ENCODE measurements around the gene LDLR. TPM values are rescaled to one million over a fixed set of nuclear protein-coding genes. Genes with fewer than 3 reads are reported as not detected.
"Not testable (repeated sequence)": the region's sequence is repeated elsewhere in the genome, so short reads cannot be mapped to it uniquely, and the experiment has no call there.

LDLR gene
- total RNA-seq, 2 experiments from 2014 or later, result 93.0 to 97.1 TPM

- DNase-seq, result no peak
- Mint-ChIP-seq H3K9me3 (no peaks in the 10 kb centered on the region), H3K4me3 (no peak overlapping the region), H3K27ac (no peak overlapping the region), H3K36me3 (ENCODE audit: low read depth) (peaks cover 2% of the 10 kb centered on the region), H3K4me1 (peaks cover 19% of the 10 kb centered on the region), H3K27me3 (peaks cover 1% of the 10 kb centered on the region)
- POLR2A ChIA-PET, result no interaction called here
- CTCF ChIA-PET, result interaction anchor here (0.7 to 2.0 kb wide), 9 partner anchors 9 to 1197 kb away, joined by 3 to 6 read pairs (median 3); no protein-coding TSS in a partner anchor
Observed at GRCh38 chr19:11138601-11139300, 49.5 kb downstream of the LDLR start.

- H3K27me3 Mint-ChIP-seq; H3K9me3 Mint-ChIP-seq; H3K4me3 Mint-ChIP-seq; DNase-seq; H3K27ac Mint-ChIP-seq; POLR2A ChIA-PET; H3K36me3 Mint-ChIP-seq (ENCODE audit: low read depth): not testable (repeated sequence)
- CTCF ChIA-PET, result interaction anchor here (0.6 to 0.7 kb wide), 2 partner anchors 90 to 1459 kb away, joined by 3 read pairs; no protein-coding TSS in a partner anchor
- H3K4me1 Mint-ChIP-seq, result peaks cover 20% of the 10 kb centered on the region
Observed at GRCh38 chr19:11140023-11140538, 50.8 kb downstream of the LDLR start.

GRCh38 chr19:11140896-11141295, 51.6 kb downstream of the LDLR start:
- Mint-ChIP-seq H3K36me3 (ENCODE audit: low read depth) (peaks cover 12% of the 10 kb centered on the region), H3K4me3 (no peak overlapping the region), H3K27me3 (peaks cover 1% of the 10 kb centered on the region), H3K4me1 (peaks cover 21% of the 10 kb centered on the region), H3K9me3 (no peaks in the 10 kb centered on the region), H3K27ac (no peak overlapping the region)
- ChIA-PET CTCF (no interaction called here), POLR2A (interaction anchor here (0.6 kb wide), 1 partner anchor 382 kb away, joined by 12 read pairs; no protein-coding TSS in a partner anchor)
- DNase-seq, result no peak

GRCh38 chr19:11141937-11142527, 52.8 kb downstream of the LDLR start:
- H3K4me3 Mint-ChIP-seq, result no peak overlapping the region
- H3K9me3 Mint-ChIP-seq, result no peaks in the 10 kb centered on the region
- DNase-seq, result no peak
- H3K27me3 Mint-ChIP-seq, result peaks cover 1% of the 10 kb centered on the region
- peaks cover 22% of the 10 kb centered on the region for H3K36me3 Mint-ChIP-seq (ENCODE audit: low read depth)
- H3K4me1 Mint-ChIP-seq, result peaks cover 20% of the 10 kb centered on the region
- H3K27ac Mint-ChIP-seq, result no peak overlapping the region
- POLR2A ChIA-PET, result no interaction called here
- CTCF ChIA-PET, result interaction anchor here (1.4 kb wide), 1 partner anchor 11 kb away, joined by 3 read pairs; no protein-coding TSS in a partner anchor

- CTCF ChIA-PET, result interaction anchor here (1.4 kb wide), 1 partner anchor 12 kb away, joined by 3 read pairs; no protein-coding TSS in a partner anchor
- no peak overlapping the region for H3K4me3 Mint-ChIP-seq
- H3K36me3 Mint-ChIP-seq (ENCODE audit: low read depth), result peaks cover 28% of the 10 kb centered on the region
- POLR2A ChIA-PET, result no interaction called here
- peaks cover 1% of the 10 kb centered on the region for H3K27me3 Mint-ChIP-seq
- H3K9me3 Mint-ChIP-seq, result no peaks in the 10 kb centered on the region
- H3K27ac Mint-ChIP-seq, result no peak overlapping the region
- DNase-seq, result no peak
- H3K4me1 Mint-ChIP-seq, result peaks cover 15% of the 10 kb centered on the region
Observed at GRCh38 chr19:11142528-11143171, 53.4 kb downstream of the LDLR start.

GRCh38 chr19:11145536-11145924, 56.3 kb downstream of the LDLR start:
- H3K27me3 Mint-ChIP-seq, result no peaks in the 10 kb centered on the region
- H3K27ac Mint-ChIP-seq, result no peak overlapping the region
- H3K9me3 Mint-ChIP-seq, result no peaks in the 10 kb centered on the region
- ChIA-PET POLR2A (no interaction called here), CTCF (no interaction called here)
- no peak overlapping the region for H3K4me3 Mint-ChIP-seq
- peaks cover 44% of the 10 kb centered on the region for H3K36me3 Mint-ChIP-seq (ENCODE audit: low read depth)
- peaks cover 9% of the 10 kb centered on the region for H3K4me1 Mint-ChIP-seq
- DNase-seq, result no peak

GRCh38 chr19:11148001-11148400, 58.7 kb downstream of the LDLR start:
- Mint-ChIP-seq H3K27me3 (no peaks in the 10 kb centered on the region), H3K4me3 (no peak overlapping the region), H3K27ac (no peak overlapping the region), H3K4me1 (peaks cover 22% of the 10 kb centered on the region), H3K36me3 (ENCODE audit: low read depth) (peaks cover 57% of the 10 kb centered on the region), H3K9me3 (no peaks in the 10 kb centered on the region)
- POLR2A ChIA-PET, result interaction anchor here (0.6 kb wide), 1 partner anchor 53 kb away, joined by 3 read pairs; no protein-coding TSS in a partner anchor
- DNase-seq, result no peak
- CTCF ChIA-PET, result interaction anchor here (0.6 to 1.0 kb wide), 2 partner anchors 10 to 59 kb away, joined by 4 to 5 read pairs; no protein-coding TSS in a partner anchor

- H3K9me3 Mint-ChIP-seq, result no peaks in the 10 kb centered on the region
- ChIA-PET POLR2A (no interaction called here), CTCF (interaction anchor here (0.6 to 1.4 kb wide), 5 partner anchors 12 to 1502 kb away, joined by 3 to 4 read pairs (median 3); no protein-coding TSS in a partner anchor)
- H3K4me3 Mint-ChIP-seq, result no peak overlapping the region
- peaks cover 27% of the 10 kb centered on the region for H3K4me1 Mint-ChIP-seq
- H3K27me3 Mint-ChIP-seq, result no peaks in the 10 kb centered on the region
- H3K36me3 Mint-ChIP-seq (ENCODE audit: low read depth), result peaks cover 57% of the 10 kb centered on the region
- DNase-seq, result no peak
- H3K27ac Mint-ChIP-seq, result no peak overlapping the region
Observed at GRCh38 chr19:11151181-11151580, 61.9 kb downstream of the LDLR start.

GRCh38 chr19:11152318-11153062, 63.2 kb downstream of the LDLR start:
- Mint-ChIP-seq H3K4me3 (peak overlapping the region; percentile 30), H3K4me1 (peaks cover 31% of the 10 kb centered on the region), H3K27me3 (no peaks in the 10 kb centered on the region), H3K9me3 (no peaks in the 10 kb centered on the region), H3K27ac (peak overlapping the region; percentile 50), H3K36me3 (ENCODE audit: low read depth) (peaks cover 45% of the 10 kb centered on the region)
- DNase-seq, result no peak
- CTCF ChIA-PET, result interaction anchor here (1.4 kb wide), 1 partner anchor 33 kb away, joined by 4 read pairs; no protein-coding TSS in a partner anchor
- POLR2A ChIA-PET, result no interaction called here

- POLR2A ChIA-PET, result no interaction called here
Observed at GRCh38 chr19:11154683-11155047, 65.4 kb downstream of the LDLR start.

GRCh38 chr19:11155373-11156120, 66.3 kb downstream of the LDLR start, which contains the start of gene SPC24:
Gene SPC24 (minus strand): TSS chr19:11155782. CDS start chr19:11155776, 6 bp downstream.
- peak; percentile 97 for DNase-seq
- peak within 1 kb of the TSS; percentile 83 for H3K4me3 Mint-ChIP-seq
- ChIA-PET POLR2A (no interaction called here), CTCF (interaction anchor here (1.0 to 2.9 kb wide), 9 partner anchors 9 to 327 kb away, joined by 3 to 9 read pairs (median 4); no protein-coding TSS in a partner anchor)
- H3K27ac Mint-ChIP-seq, result peak within 1 kb of the TSS; percentile 92
- no peaks in the 10 kb centered on the region for H3K9me3 Mint-ChIP-seq
- H3K36me3 Mint-ChIP-seq (ENCODE audit: low read depth), result peaks cover 27% of the 10 kb centered on the region
- H3K4me1 Mint-ChIP-seq, result peaks cover 31% of the 10 kb centered on the region
- H3K27me3 Mint-ChIP-seq, result no peaks in the 10 kb centered on the region

More at GRCh38 chr19:11154683-11155047, 65.4 kb downstream of the LDLR start:
- Mint-ChIP-seq H3K4me1 (peaks cover 31% of the 10 kb centered on the region), H3K4me3 (peak overlapping the region; percentile 83), H3K27ac (peak overlapping the region; percentile 92), H3K9me3 (no peaks in the 10 kb centered on the region), H3K27me3 (no peaks in the 10 kb centered on the region), H3K36me3 (ENCODE audit: low read depth) (peaks cover 27% of the 10 kb centered on the region)
- CTCF ChIA-PET, result interaction anchor here (1.0 to 2.9 kb wide), 4 partner anchors 8 to 328 kb away, joined by 3 to 9 read pairs (median 4); no protein-coding TSS in a partner anchor
- DNase-seq, result no peak
